HG02588 (cell line): Measurements from ENCODE around the gene PNPT1.
"Not testable (repeated sequence)": the region's sequence is repeated elsewhere in the genome, so short reads cannot be mapped to it uniquely, and the experiment has no call there.

Experiments
- ATAC-seq: cut with Tn5 transposase; IDR thresholded peaks from one replicate; pipeline ENCODE4 v1.9.1; 2021; ENCODE audit warnings: mild to moderate bottlenecking, moderate library complexity; ENCODE audit not compliant: unreplicated experiment

Gene PNPT1

GRCh38 chr2:55693181-55694125 is at the start of gene PNPT1:
Gene PNPT1, minus strand, starts transcription at chr2:55693844. Its CDS starts 21 bp downstream, at chr2:55693823.
- peak; percentile 100 for ATAC-seq

- ATAC-seq, result no peak
Observed at GRCh38 chr2:55742996-55743395, 49.4 kb upstream of the PNPT1 start.

- not testable (repeated sequence) for ATAC-seq
Observed at GRCh38 chr2:55736019-55736536, 42.4 kb upstream of the PNPT1 start.

- ATAC-seq, result no peak
Observed at GRCh38 chr2:55734726-55735125, 41.1 kb upstream of the PNPT1 start.

- no peak for ATAC-seq
Observed at GRCh38 chr2:55733335-55733734, 39.7 kb upstream of the PNPT1 start.

- no peak for ATAC-seq
Observed at GRCh38 chr2:55732854-55733253, 39.2 kb upstream of the PNPT1 start.

GRCh38 chr2:55729136-55729685 is 35.6 kb upstream of the PNPT1 start:
- no peak for ATAC-seq

GRCh38 chr2:55721596-55722215 is 28.1 kb upstream of the PNPT1 start:
- ATAC-seq, result no peak

GRCh38 chr2:55720417-55720816 is 26.8 kb upstream of the PNPT1 start:
- no peak for ATAC-seq

GRCh38 chr2:55719852-55720251 is 26.2 kb upstream of the PNPT1 start:
- ATAC-seq, result no peak

- no peak for ATAC-seq
Observed at GRCh38 chr2:55718165-55719008, 24.7 kb upstream of the PNPT1 start.

- ATAC-seq, result no peak
Observed at GRCh38 chr2:55715626-55716025, 22.0 kb upstream of the PNPT1 start.

GRCh38 chr2:55715178-55715577 is 21.5 kb upstream of the PNPT1 start:
- ATAC-seq, result not testable (repeated sequence)

- ATAC-seq, result no peak
Observed at GRCh38 chr2:55712477-55713060, 18.9 kb upstream of the PNPT1 start.

GRCh38 chr2:55710025-55710424 is 16.4 kb upstream of the PNPT1 start:
- no peak for ATAC-seq

- no peak for ATAC-seq
Observed at GRCh38 chr2:55707751-55708150, 14.1 kb upstream of the PNPT1 start.

- not testable (repeated sequence) for ATAC-seq
Observed at GRCh38 chr2:55706258-55706657, 12.6 kb upstream of the PNPT1 start.

- ATAC-seq, result no peak
Observed at GRCh38 chr2:55705027-55705653, 11.5 kb upstream of the PNPT1 start.

GRCh38 chr2:55703350-55703749 is 9.7 kb upstream of the PNPT1 start:
- no peak for ATAC-seq

- ATAC-seq, result not testable (repeated sequence)
Observed at GRCh38 chr2:55692740-55693139, 904 bp downstream of the PNPT1 start.
